Measurements from ENCODE around the gene ZBBX. TPM values are rescaled to one million over a fixed set of nuclear protein-coding genes. Genes with fewer than 3 reads are reported as not detected.

The ZBBX gene
- total and polyA plus RNA-seq, 10 of the 15 experiments (the other 5 are each of a cell fraction or from before 2014, with no cell fraction given) = 0.01 to 0.34 (median 0.17) TPM; not detected in 6

- WGBS (ENCODE audit: insufficient coverage, insufficient replicate concordance, low lambda C conversion rate, missing lambda C conversion rate) = 88% methylated on average over 1 of the region's 1 CpG
- ChIA-PET RAD21 (ENCODE audit: unreplicated experiment) (no interaction called here), SMC1A (ENCODE audit: uncharacterized antibody, unreplicated experiment) (no interaction called here), CTCF (no interaction called here), POLR2A (no interaction called here)
- Histone ChIP-seq H3K4me2 (ENCODE audit: control insufficient read depth, insufficient read depth) (no peak overlapping the region), H3K4me3 (no peak overlapping the region), H3K36me3 (ENCODE audit: control insufficient read depth in 2 of 2, insufficient read depth in 2 of 2, low read length in 1 of 2) (no peaks in the 10 kb centered on the region), H3K27ac (ENCODE audit: control insufficient read depth, insufficient read depth) (no peak overlapping the region), H3K27me3 (replicated peaks in 1 of 2; ENCODE audit: control insufficient read depth in 2 of 2, insufficient read depth in 2 of 2, low read length in 1 of 2) (no peaks in the 10 kb centered on the region), H3K4me1 (ENCODE audit: control insufficient read depth, insufficient read depth, low read length) (no peaks in the 10 kb centered on the region), H2AFZ (ENCODE audit: control insufficient read depth, low read depth, low read length) (no peak overlapping the region), H3K9ac (ENCODE audit: control insufficient read depth, insufficient read depth, low read length) (no peak overlapping the region), H3K9me3 (replicated peaks; ENCODE audit: control insufficient read depth, insufficient read depth, low read length) (no peaks in the 10 kb centered on the region), H4K20me1 (ENCODE audit: control insufficient read depth, insufficient read depth) (no peaks in the 10 kb centered on the region), H3K79me2 (ENCODE audit: control insufficient read depth, insufficient read depth, low read length) (no peaks in the 10 kb centered on the region)
- ATAC-seq = no peak
- intact Hi-C loops (cut with micrococcal nuclease; ENCODE audit: unreplicated experiment) = no loop called here
- BruUV-seq (replicated peaks) = no TSS peak
- no peak for FAIRE-seq
- in situ Hi-C loops (cut with MboI) = no loop called here
- DNase-seq (ENCODE audit: low read depth, low spot score) = no peak
- TF ChIP-seq PBX3 (IDR thresholded peaks at IDR 0.05; ENCODE audit: insufficient replicate concordance, low read depth, low read length) = no peak
- TF ChIP-seq HDGF (IDR thresholded peaks at IDR 0.05) = no peak
- no peak for TF ChIP-seq ZNF687 (IDR thresholded peaks at IDR 0.05)
- TF ChIP-seq CEBPZ (IDR thresholded peaks at IDR 0.05; ENCODE audit: low read depth, low read length) = no peak
- TF ChIP-seq CHD4 (IDR thresholded peaks at IDR 0.05) = no peak
- no peak for TF ChIP-seq ZNF592 (IDR thresholded peaks at IDR 0.05)
- TF ChIP-seq ATF2 (IDR thresholded peaks at IDR 0.05; ENCODE audit: low read length) = no peak
- no peak for TF ChIP-seq IRF3 (IDR thresholded peaks at IDR 0.05)
Measured at GRCh38 chr3:167346171-167346570, 33.9 kb downstream of the ZBBX start.
